Peyer's patch (tissue), 4 donors: ENCODE data around the gene TRUB2.

ENCODE experiments used
- CTCF ChIP-seq, 6 experiments: fragments of 450-650 bp in 4 of 6; fragments of 200-600 bp in 2 of 6; sonication (generic) in 1 of 6; IDR thresholded peaks; one replicate each; pipeline ENCODE4 v1.5.1; 2017 to 2019; ENCODE audit warnings: antibody characterized with exemption in 6 of 6, mild to moderate bottlenecking in 3 of 6, moderate library complexity in 1 of 6
- POLR2A ChIP-seq, 2 donors: fragments of 450-650 bp; IDR thresholded peaks; one replicate each; pipeline ENCODE4 v1.5.1; 2017; ENCODE audit warnings: antibody characterized with exemption in 2 of 2, mild to moderate bottlenecking in 2 of 2, moderate library complexity in 2 of 2

GRCh38 chr9:128370752-128371629, 48.7 kb upstream of the TRUB2 start, which contains the start of gene URM1:
- no peak for TF ChIP-seq CTCF (IDR thresholded peaks at IDR 0.05)
- peak; percentile 90 to 93 for TF ChIP-seq POLR2A (IDR thresholded peaks at IDR 0.05)
